GM19351 (cell line): ENCODE results near the gene SPOCK3.
A peak's percentile ranks its signal among the peaks of the same experiment; 100 is the strongest.

Experiments
- ATAC-seq: cut with Tn5 transposase; IDR thresholded peaks from one replicate; pipeline ENCODE4 v1.9.1; 2021; ENCODE audit warnings: mild to moderate bottlenecking, moderate library complexity; ENCODE audit not compliant: unreplicated experiment

SPOCK3 gene

DNA sequence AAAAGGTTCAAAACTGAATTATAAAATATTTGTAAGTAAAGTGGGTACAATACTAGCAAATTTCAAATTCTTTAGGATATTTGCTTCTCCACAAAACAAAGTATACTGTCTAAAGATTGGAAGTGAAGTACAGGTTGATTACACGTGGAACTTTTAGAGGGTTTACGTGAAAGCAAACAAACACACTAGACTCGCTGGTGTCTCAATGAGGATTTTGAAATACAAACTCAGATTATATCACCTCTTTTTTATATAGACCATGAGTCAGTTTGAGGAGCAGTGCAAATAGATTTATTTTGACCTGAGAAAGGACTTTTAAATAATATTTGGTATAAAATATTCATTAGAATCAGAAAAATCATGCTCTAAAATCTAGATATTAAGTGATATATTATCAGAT, 185.0 kb downstream of the SPOCK3 start:
- no peak for ATAC-seq

- ATAC-seq: no peak
Measured at GRCh38 chr4:167041524-167041923, 192.8 kb downstream of the SPOCK3 start.

GRCh38 chr4:167035390-167035789, 198.9 kb downstream of the SPOCK3 start:
- ATAC-seq: no peak

DNA sequence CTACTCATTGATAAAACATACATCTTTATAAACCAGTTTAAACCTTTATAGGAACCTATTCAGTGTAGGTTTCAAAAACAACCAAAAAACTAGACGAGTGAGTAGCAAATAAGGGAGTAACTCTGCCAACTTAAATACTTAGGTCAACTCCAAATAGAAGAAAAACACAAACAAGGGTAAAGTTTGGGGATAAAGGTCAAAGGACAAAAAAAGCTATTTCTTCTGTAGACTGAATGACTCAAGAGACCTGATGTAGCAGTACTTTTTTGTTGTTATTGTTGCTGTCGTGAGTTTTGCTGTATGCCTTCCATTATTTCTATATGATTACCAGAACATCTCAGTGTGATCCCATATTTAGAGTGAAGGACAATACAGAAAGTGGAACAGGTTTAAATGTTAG, 199.3 kb downstream of the SPOCK3 start:
- no peak for ATAC-seq

DNA sequence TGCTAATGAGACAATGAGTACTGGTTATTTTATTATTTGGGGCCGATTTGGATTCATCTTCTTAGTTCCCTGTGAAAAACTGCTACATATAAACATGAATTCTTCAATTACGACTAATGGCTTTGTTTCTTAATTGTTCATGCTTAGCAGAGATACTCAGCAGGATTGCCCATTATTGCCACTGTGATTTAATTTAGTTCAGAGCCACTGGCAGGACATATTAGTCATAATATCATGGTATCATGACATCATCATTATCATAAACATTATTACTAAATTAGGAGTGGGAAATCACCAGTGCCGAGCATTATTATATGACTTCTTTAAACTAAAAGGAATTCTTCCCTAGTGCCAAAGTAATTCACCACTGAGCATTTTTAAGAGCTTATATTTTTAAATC, 201.4 kb downstream of the SPOCK3 start:
- ATAC-seq: no peak

- ATAC-seq: no peak
Measured at GRCh38 chr4:167031534-167032156, 202.6 kb downstream of the SPOCK3 start.

GRCh38 chr4:167028976-167029375, 205.3 kb downstream of the SPOCK3 start:
- no peak for ATAC-seq

- ATAC-seq: no peak
Measured at GRCh38 chr4:167025670-167026069, 208.6 kb downstream of the SPOCK3 start.

DNA sequence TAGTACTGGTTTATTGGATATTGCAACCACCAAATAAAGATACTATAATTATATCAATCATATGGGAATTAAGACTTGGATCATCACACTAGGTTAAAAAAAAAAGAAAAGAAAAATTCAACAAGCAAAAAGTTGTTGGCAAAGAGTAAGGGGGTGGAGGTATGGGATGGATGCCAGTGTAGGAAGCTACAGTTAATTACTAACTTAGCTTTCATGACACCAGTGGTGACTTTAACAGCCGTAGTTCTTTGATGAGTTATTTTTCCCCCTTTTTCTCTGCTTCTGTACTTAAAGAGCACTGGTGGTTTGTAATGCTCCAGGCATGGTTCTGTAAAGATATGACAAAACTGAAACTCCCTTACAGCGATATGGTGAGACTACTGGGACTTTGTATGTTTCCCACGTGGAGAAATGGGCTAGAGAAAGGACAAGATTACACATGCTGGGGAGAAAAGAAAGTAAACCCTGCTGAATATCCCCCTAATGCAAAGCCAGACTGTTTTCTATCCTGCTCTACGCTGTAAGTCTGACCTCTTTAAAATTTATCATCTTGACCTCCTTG, 210.8 kb downstream of the SPOCK3 start:
- no peak for ATAC-seq

- peak; percentile 68 for ATAC-seq
Measured at GRCh38 chr4:167021545-167022155, 212.6 kb downstream of the SPOCK3 start.

GRCh38 chr4:167020410-167020809, 213.9 kb downstream of the SPOCK3 start:
- ATAC-seq: peak; percentile 53

DNA sequence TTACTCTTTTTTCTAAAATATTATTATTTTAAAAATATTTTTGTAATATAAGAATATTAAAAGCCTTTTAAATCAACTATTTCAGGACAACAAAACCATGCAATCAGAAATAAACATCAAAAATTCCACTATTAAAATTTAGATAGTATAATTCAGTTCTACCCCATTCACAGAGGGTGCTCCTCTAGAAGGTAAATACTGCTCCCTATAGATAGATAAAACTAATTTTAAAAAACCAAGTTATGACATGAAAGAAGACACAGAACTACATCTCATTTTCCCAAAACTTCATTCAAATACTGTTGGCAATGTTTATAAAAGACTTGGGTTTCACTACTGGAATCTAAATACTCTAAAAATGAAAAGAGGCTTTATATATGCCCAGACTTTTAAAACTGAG, 219.3 kb downstream of the SPOCK3 start:
- no peak for ATAC-seq

DNA sequence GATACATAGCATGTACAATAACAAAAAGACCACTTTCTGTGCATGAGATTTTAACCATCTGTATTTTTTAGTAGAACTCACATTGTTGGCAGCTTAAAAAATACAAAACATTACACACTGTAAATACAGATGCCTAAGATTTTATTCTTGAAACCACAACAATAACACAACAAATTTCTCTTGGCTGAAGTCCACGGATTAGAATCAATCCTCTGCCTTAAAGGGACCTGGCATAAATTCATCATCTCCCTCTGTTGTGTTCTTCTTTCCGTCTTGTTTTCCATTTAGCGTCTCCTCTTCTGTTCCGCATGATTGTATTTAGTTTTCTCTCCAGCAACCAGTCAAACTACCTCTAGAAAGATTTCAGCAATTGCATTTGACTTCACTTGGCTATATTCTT, 231.0 kb downstream of the SPOCK3 start:
- ATAC-seq: no peak

GRCh38 chr4:167000141-167000852, 234.0 kb downstream of the SPOCK3 start:
- ATAC-seq: no peak

DNA sequence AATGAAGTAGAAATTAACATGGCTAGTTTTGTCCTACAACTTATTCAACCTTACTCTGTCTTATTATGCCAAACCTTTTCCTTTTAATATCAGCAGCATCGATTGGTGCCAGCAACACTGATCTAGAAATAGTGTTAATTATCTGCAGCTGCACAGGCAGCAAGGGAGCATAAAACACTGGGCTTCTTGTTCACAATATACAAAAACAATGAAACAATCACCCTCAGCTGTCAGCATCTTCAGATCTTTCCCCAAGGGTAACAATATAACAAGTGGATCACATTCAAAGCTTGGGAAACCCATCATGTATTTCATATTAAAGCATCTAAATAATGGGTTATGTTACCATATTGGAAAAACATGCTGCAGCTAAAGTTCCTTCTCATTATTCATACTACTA, 238.1 kb downstream of the SPOCK3 start:
- no peak for ATAC-seq

- no peak for ATAC-seq
Measured at GRCh38 chr4:166994686-166995085, 239.6 kb downstream of the SPOCK3 start.

DNA sequence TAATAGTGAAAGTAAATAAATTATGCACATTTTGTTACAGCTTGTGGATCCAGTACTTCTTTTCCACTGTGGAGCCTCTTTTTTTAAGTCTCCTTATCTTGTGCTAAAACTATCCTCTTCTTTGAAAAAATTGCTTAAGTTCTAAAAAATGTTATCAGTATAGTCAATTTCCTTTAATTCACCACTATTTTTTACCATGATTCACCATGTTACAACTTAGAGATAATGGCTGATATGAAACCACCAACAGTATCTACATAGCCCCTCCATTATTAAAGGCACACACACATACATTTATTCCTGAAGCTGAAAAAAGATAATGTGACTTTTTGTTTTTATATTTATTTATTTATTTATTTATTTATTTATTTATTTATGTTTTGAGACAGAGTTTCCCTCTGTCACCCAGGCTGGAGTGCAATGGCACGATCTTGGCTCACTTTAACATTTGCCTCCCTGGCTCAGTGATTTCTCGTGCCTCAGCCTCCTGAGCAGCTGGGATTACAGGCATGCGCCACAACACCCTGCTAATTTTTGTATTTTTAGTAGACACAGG, 243.2 kb downstream of the SPOCK3 start:
- no peak for ATAC-seq

DNA sequence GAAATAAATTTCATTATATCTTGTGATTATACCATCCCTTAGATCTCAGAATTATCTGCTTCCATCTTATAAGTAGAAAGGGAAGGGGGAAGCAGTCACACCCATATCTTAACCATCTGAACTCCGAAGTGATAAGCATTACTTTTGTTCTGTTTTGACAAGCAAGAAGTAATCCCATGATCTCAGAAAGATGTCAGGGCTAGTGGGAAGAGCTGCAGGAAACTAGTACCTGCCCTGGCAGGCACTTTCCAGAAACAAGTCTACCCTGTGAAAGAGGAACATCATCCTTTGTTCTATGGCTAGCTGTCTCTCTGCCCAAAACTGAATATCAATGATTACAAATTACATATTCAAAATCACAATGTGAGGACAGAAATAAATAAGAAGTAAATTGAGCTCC, 244.4 kb downstream of the SPOCK3 start:
- no peak for ATAC-seq

- ATAC-seq: no peak
Measured at GRCh38 chr4:166987026-166987425, 247.3 kb downstream of the SPOCK3 start.

DNA sequence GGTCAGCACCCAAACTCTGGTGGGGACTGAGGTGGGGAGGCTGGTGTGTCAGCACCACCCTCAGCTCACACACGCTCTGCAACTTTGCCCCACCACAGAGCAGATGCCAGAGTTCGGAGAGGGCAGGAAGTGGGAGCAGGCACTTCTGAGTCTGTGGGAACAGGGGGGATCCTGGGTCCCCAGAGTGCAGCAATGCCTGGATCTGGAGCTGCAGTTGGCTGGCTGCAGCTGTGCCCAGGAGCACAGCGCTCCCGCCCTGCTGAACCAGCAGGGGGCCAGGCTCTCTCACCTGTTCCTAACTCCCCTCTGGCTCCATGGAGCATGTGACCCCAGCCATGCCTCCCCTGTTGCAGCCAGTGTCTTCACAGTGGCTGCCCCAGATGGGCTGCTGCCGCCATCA, 252.4 kb downstream of the SPOCK3 start:
- no peak for ATAC-seq

DNA sequence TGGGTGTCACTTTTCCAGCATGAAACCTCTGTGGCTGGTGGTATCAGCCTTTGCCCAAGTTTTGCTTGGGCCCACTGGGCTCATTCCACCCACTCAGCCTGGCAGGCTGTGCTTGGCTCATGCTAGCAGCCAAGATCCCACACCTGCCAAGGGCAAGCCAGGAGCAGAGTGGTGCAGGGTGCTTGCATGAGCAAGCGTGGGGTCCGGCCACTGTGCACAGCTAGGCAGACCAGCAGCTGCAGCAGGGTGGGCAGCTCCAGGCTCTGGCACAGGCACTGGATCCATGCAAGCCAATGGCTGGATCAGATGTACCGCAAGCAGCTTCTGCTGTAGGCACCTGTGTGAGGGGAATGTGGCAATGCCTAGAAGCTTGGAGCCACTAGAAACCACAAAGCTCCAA, 253.9 kb downstream of the SPOCK3 start:
- no peak for ATAC-seq

DNA sequence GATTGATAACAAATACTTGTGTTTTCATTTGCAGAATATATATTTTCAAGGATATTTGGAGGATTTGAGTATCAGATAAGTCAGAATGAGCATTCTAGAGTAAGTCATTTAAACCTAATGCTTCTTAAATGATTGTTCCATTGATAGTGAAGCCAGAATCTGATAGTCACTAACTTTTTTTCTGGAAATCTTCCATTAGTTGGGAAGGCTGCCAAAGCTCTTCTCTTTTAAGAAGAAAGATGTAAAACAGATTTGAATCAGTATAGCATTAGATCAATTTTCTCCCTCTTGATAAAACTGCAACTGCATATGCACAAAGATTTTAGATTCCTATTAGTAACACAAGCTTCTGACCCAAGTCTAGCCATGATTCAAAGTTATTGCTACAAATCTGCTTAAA, 256.7 kb downstream of the SPOCK3 start:
- ATAC-seq: no peak
